GM12878 (cell line): Measurements from ENCODE around the gene FOXP3. TPM values are rescaled to one million over a fixed set of nuclear protein-coding genes. Genes with fewer than 3 reads are reported as not detected.
A peak's percentile ranks its signal among the peaks of the same experiment; 100 is the strongest.

Experiments
- ATAC-seq: fragments of 200-7000 bp; cut with Tn5 transposase; 3 replicates; pipeline ENCODE4 v1.9.1; 2020; ENCODE audit warnings: mild to moderate bottlenecking, moderate library complexity
- BruUV-seq: library from RNA; stranded (reverse); fragments of 400-500 nt; replicated peaks from 2 replicates; lab custom pipeline; 2021; lab: Mats Ljungman, UMichigan
- CTCF ChIA-PET: fragments of 300-600 bp; sonication (Branson Sonifier 250); formaldehyde crosslinking; extraction: SDS; loops from one replicate; lab custom pipeline; 2021; ENCODE audit warnings: inconsistent platforms; lab: Yijun Ruan, JAX
- POLR2A ChIA-PET: fragments of 350-600 bp; formaldehyde crosslinking; extraction: SDS; loops from one replicate; lab custom pipeline; 2021; ENCODE audit warnings: inconsistent platforms; lab: Charles Lee
- RAD21 ChIA-PET: fragments of 300-600 bp; sonication (Branson Sonifier 250); formaldehyde crosslinking; loops from one replicate; lab custom pipeline; 2023; ENCODE audit warnings: antibody characterized with exemption; ENCODE audit not compliant: unreplicated experiment; lab: Charles Lee
- SMC1A ChIA-PET: fragments of 300-600 bp; sonication (Branson Sonifier 250); formaldehyde crosslinking; loops from one replicate; lab custom pipeline; 2023; ENCODE audit not compliant: unreplicated experiment, uncharacterized antibody; lab: Charles Lee
- DNase-seq: peaks from one replicate; pipeline ENCODE4 v3.0.0-alpha.2; 2011; ENCODE audit warnings: low read depth, low spot score
- FAIRE-seq: peaks from 3 replicates; lab custom pipeline; 2011; peaks lifted over from hg19 to GRCh38; lab: Jason Lieb, UNC
- H2AFZ ChIP-seq: 2 replicates; pipeline ENCODE4 v1.6.0; 2011; ENCODE audit warnings: low read depth, low read length, control low read depth; ENCODE audit not compliant: control insufficient read depth
- H3K27ac ChIP-seq: 2 replicates; pipeline ENCODE4 v1.5.1; 2011; ENCODE audit warnings: control low read depth; ENCODE audit not compliant: control insufficient read depth, insufficient read depth
- H3K27me3 ChIP-seq, 2 experiments: replicated peaks in 1 of 2; 2 replicates each; pipeline versions ENCODE4 v1.6.0 to v1.6.1; 2011; ENCODE audit warnings: low read length in 1 of 2; ENCODE audit not compliant: control insufficient read depth in 2 of 2, insufficient read depth in 2 of 2
- H3K36me3 ChIP-seq, 2 experiments: 2 replicates each; pipeline ENCODE4 v1.5.1; 2011; ENCODE audit warnings: low read length in 1 of 2; ENCODE audit not compliant: control insufficient read depth in 2 of 2, insufficient read depth in 2 of 2
- H3K4me1 ChIP-seq: 2 replicates; pipeline ENCODE4 v1.6.1; 2011; ENCODE audit warnings: mild to moderate bottlenecking, low read length, moderate library complexity, mixed read lengths; ENCODE audit not compliant: control insufficient read depth, insufficient read depth
- H3K4me2 ChIP-seq: 2 replicates; pipeline ENCODE4 v1.6.0; 2011; ENCODE audit warnings: control low read depth; ENCODE audit not compliant: control insufficient read depth, insufficient read depth
- H3K4me3 ChIP-seq: fragments of 200-600 bp; sonication (generic); 2 replicates; pipeline ENCODE4 v1.5.1; 2016
- H3K79me2 ChIP-seq: 2 replicates; pipeline ENCODE4 v1.6.0; 2011; ENCODE audit warnings: low read length; ENCODE audit not compliant: control insufficient read depth, insufficient read depth
- H3K9ac ChIP-seq: 2 replicates; pipeline ENCODE4 v1.8.0; 2011; ENCODE audit warnings: low read length, control low read depth, mixed read lengths; ENCODE audit not compliant: control insufficient read depth, insufficient read depth
- H3K9me3 ChIP-seq: replicated peaks from 3 replicates; pipeline ENCODE4 v1.5.1; 2011; ENCODE audit warnings: mild to moderate bottlenecking, low read length; ENCODE audit not compliant: control insufficient read depth, insufficient read depth
- H4K20me1 ChIP-seq: 2 replicates; pipeline ENCODE4 v1.6.0; 2011; ENCODE audit not compliant: control insufficient read depth, insufficient read depth
- ASH2L ChIP-seq: fragments of 300-600, 200-600 bp; sonication (generic); IDR thresholded peaks from 2 replicates; pipeline ENCODE4 v1.6.1; 2017; ENCODE audit warnings: low read depth, mild to moderate bottlenecking, borderline replicate concordance
- CREM ChIP-seq: IDR thresholded peaks from 2 replicates; pipeline ENCODE4 v1.6.1; 2014; ENCODE audit warnings: antibody characterized with exemption, low read depth
- E4F1 ChIP-seq: fragments of 450-650 bp; IDR thresholded peaks from 2 replicates; pipeline ENCODE4 v1.6.1; 2018; ENCODE audit warnings: borderline replicate concordance, mild to moderate bottlenecking; ENCODE audit not compliant: partially characterized antibody
- EP300 ChIP-seq, 2 experiments: fragments of 150-350 bp in 1 of 2; IDR thresholded peaks; 2 replicates each; pipeline ENCODE4 v1.6.1; 2011 to 2012; ENCODE audit warnings: low read depth in 2 of 2, low read length in 2 of 2, borderline replicate concordance in 1 of 2, improper control_type of control experiment in 1 of 2, inconsistent platforms in 1 of 2; ENCODE audit not compliant: control insufficient read depth in 1 of 2
- FOS ChIP-seq: IDR thresholded peaks from 3 replicates; pipeline ENCODE4 v1.6.1; 2011; ENCODE audit warnings: borderline replicate concordance; ENCODE audit not compliant: insufficient read length; ENCODE audit errors: extremely low read depth
- FOXK2 ChIP-seq: fragments of 450-650 bp; IDR thresholded peaks from 2 replicates; pipeline ENCODE4 v1.6.1; 2017; ENCODE audit warnings: mild to moderate bottlenecking, moderate library complexity
- IKZF1 ChIP-seq: fragments of 450-650 bp; conservative IDR thresholded peaks from 2 replicates; pipeline ENCODE4 v1.6.1; 2017; ENCODE audit warnings: antibody characterized with exemption, mild to moderate bottlenecking
- MXI1 ChIP-seq: fragments of 150-350 bp; IDR thresholded peaks from 2 replicates; pipeline ENCODE4 v1.6.1; 2011; ENCODE audit warnings: low read depth, mild to moderate bottlenecking, inconsistent platforms, low read length, improper control_type of control experiment
- POLR2AphosphoS2 ChIP-seq: IDR thresholded peaks from 2 replicates; pipeline ENCODE4 v1.6.1; 2011; ENCODE audit warnings: low read depth, mild to moderate bottlenecking, low read length, improper control_type of control experiment, moderate library complexity
- SP1 ChIP-seq: IDR thresholded peaks from one replicate; pipeline ENCODE4 v1.6.1; 2011; ENCODE audit warnings: low read depth, low read length
- STAT1 ChIP-seq: fragments of 450-650 bp; conservative IDR thresholded peaks from 2 replicates; pipeline ENCODE4 v1.6.1; 2014; ENCODE audit warnings: antibody characterized with exemption, mild to moderate bottlenecking
- SUPT20H ChIP-seq: IDR thresholded peaks from 2 replicates; pipeline ENCODE4 v1.6.1; 2011; ENCODE audit warnings: low read depth, mild to moderate bottlenecking, low read length, moderate library complexity, borderline replicate concordance; ENCODE audit not compliant: control insufficient read depth
- TCF3 ChIP-seq: IDR thresholded peaks from 2 replicates; pipeline ENCODE4 v1.6.1; 2012; ENCODE audit warnings: low read depth, mild to moderate bottlenecking, low read length, borderline replicate concordance; ENCODE audit not compliant: insufficient read depth
- ZNF207 ChIP-seq: fragments of 450-650 bp; IDR thresholded peaks from 2 replicates; pipeline ENCODE4 v1.6.1; 2014; ENCODE audit warnings: antibody characterized with exemption, mild to moderate bottlenecking, borderline replicate concordance
- WGBS: methylation state at CpG from one replicate; pipeline ENCODE4 v1.1.6; 2016; ENCODE audit warnings: low lambda C conversion rate; ENCODE audit not compliant: insufficient replicate concordance, insufficient coverage; ENCODE audit errors: missing lambda C conversion rate; 5-methylcytosine and 5-hydroxymethylcytosine counted together
- in situ Hi-C: fragments of 300-500 bp; cut with MboI; formaldehyde crosslinking; loops from 9 replicates; pipeline ENCODE4 v1.14.3; 2018; ENCODE audit warnings: mixed read lengths
- intact Hi-C: fragments of 100-400 bp; cut with micrococcal nuclease; formaldehyde crosslinking; loops from one replicate; pipeline ENCODE4 v1.14.2; 2022; ENCODE audit not compliant: unreplicated experiment
- polyA plus RNA-seq, 11 experiments: library from polyadenylated mRNA; depleted of rRNA in 4 of 11; unstranded in 6 of 11; stranded (reverse) in 5 of 11; fragments of >200 nt; fragmentation: Nextera tagmentation in 4 of 11; fragmentation: Illumina TruSeq in 1 of 11; extraction: Ambion mirVana in 4 of 11; extraction: Trizol in 1 of 11; gene quantifications; 1 replicate in 1 of 11; 2 replicates in 10 of 11; pipeline versions ENCODE4 v1.2.1 to v1.2.3, GENCODE V29; 2011 to 2016; ENCODE audit warnings: inconsistent platforms in 2 of 11, missing spikeins in 2 of 11, low read depth in 1 of 11
- total RNA-seq, 4 experiments: library from RNA; depleted of rRNA in 3 of 4; stranded (reverse); fragments of >200 nt in 3 of 4; fragmentation: Illumina TruSeq in 1 of 4; extraction: Trizol in 1 of 4; gene quantifications; 2 replicates each; pipeline versions ENCODE4 v1.2.1 to v1.2.3, GENCODE V29; 2013 to 2021
- TF ChIP-seq, protein P1 (sequence below): fragments of 450-650 bp; IDR thresholded peaks from 2 replicates; pipeline ENCODE4 v1.6.1; 2017; ENCODE audit warnings: mild to moderate bottlenecking, moderate library complexity

FOXP3 gene
- total and polyA plus RNA-seq, 10 of the 15 experiments (the other 5 are each of a cell fraction or from before 2014, with no cell fraction given), result 0.02 to 0.21 (median 0.08) TPM; not detected in 3

- DNase-seq (peak; percentile 93), FAIRE-seq (peak; percentile 96), ATAC-seq (peak; percentile 94)
- Histone ChIP-seq H3K79me2 (peaks cover 15% of the 10 kb centered on the region), H4K20me1 (no peaks in the 10 kb centered on the region), H3K27ac (peak overlapping the region; percentile 91), H3K4me2 (peak overlapping the region; percentile 68), H3K36me3 (no peaks in the 10 kb centered on the region), H3K27me3 (no peaks in the 10 kb centered on the region), H3K4me3 (peak overlapping the region; percentile 73; the same call in 1 of the 2 replicates), H2AFZ (peak overlapping the region; percentile 86), H3K9ac (peak overlapping the region; percentile 79), H3K4me1 (peaks cover 4% of the 10 kb centered on the region; the same call in 1 of the 2 replicates), H3K9me3 (no peaks in the 10 kb centered on the region; the same call in 2 of the 3 replicates)
- CTCF ChIA-PET, result interaction anchor here (0.8 to 2.4 kb wide), 7 partner anchors 39 to 607 kb away, joined by 3 to 18 read pairs (median 4); no protein-coding TSS in a partner anchor
- in situ Hi-C loops (loop anchor here (5.0 kb wide), 1 partner anchor 77 kb away; no protein-coding TSS in a partner anchor), intact Hi-C loops (loop anchor here (2.0 kb wide), 1 partner anchor 78 kb away; no protein-coding TSS in a partner anchor)
- RAD21 ChIA-PET, result interaction anchor here (0.7 to 2.4 kb wide), 10 partner anchors 33 to 127 kb away, joined by 3 to 19 read pairs (median 4); partner anchors contain the start of gene CCDC22
- SMC1A ChIA-PET, result interaction anchor here (0.5 to 2.8 kb wide), 5 partner anchors 44 to 1248 kb away, joined by 3 to 14 read pairs (median 4); no protein-coding TSS in a partner anchor
- POLR2A ChIA-PET, result interaction anchor here (0.8 to 1.4 kb wide), 8 partner anchors 34 to 266 kb away, joined by 3 to 17 read pairs (median 4); partner anchors contain the start of genes CCDC22 and WDR45
- WGBS, result 31% methylated on average over 45 of the region's 45 CpGs
- no TSS peak for BruUV-seq
- TF ChIP-seq ASH2L, result no peak
- TF ChIP-seq SUPT20H, result no peak
- TF ChIP-seq EP300 (IDR thresholded peaks at IDR 0.05; ENCODE audit: borderline replicate concordance in 1 of 2, control insufficient read depth in 1 of 2, low read depth in 2 of 2, low read length in 2 of 2), result no peak; a peak in 1 of 4 replicates
- peak; percentile 37 for TF ChIP-seq E4F1
- TF ChIP-seq POLR2AphosphoS2, result peak; percentile 58; the same call in 1 of the 2 replicates
- peak; percentile 76 for TF ChIP-seq FOS
- TF ChIP-seq CREM, result peak; percentile 90
- no peak for TF ChIP-seq STAT1
- TF ChIP-seq SP1, result peak; percentile 96
- TF ChIP-seq ZNF207, result no peak
- TF ChIP-seq MXI1, result no peak
- TF ChIP-seq IKZF1, result no peak
- TF ChIP-seq, protein P1, sequence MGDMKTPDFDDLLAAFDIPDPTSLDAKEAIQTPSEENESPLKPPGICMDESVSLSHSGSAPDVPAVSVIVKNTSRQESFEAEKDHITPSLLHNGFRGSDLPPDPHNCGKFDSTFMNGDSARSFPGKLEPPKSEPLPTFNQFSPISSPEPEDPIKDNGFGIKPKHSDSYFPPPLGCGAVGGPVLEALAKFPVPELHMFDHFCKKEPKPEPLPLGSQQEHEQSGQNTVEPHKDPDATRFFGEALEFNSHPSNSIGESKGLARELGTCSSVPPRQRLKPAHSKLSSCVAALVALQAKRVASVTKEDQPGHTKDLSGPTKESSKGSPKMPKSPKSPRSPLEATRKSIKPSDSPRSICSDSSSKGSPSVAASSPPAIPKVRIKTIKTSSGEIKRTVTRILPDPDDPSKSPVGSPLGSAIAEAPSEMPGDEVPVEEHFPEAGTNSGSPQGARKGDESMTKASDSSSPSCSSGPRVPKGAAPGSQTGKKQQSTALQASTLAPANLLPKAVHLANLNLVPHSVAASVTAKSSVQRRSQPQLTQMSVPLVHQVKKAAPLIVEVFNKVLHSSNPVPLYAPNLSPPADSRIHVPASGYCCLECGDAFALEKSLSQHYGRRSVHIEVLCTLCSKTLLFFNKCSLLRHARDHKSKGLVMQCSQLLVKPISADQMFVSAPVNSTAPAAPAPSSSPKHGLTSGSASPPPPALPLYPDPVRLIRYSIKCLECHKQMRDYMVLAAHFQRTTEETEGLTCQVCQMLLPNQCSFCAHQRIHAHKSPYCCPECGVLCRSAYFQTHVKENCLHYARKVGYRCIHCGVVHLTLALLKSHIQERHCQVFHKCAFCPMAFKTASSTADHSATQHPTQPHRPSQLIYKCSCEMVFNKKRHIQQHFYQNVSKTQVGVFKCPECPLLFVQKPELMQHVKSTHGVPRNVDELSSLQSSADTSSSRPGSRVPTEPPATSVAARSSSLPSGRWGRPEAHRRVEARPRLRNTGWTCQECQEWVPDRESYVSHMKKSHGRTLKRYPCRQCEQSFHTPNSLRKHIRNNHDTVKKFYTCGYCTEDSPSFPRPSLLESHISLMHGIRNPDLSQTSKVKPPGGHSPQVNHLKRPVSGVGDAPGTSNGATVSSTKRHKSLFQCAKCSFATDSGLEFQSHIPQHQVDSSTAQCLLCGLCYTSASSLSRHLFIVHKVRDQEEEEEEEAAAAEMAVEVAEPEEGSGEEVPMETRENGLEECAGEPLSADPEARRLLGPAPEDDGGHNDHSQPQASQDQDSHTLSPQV, result no peak
- no peak for TF ChIP-seq TCF3
- TF ChIP-seq FOXK2, result peak; percentile 64
Observed at GRCh38 chrX:49269010-49269766, 4.7 kb upstream of the FOXP3 start.
